A673 (cell line): ENCODE measurements around the gene PSMG1.

ENCODE experiments used
- CTCF ChIP-seq: fragments of 300-800, 200-600 bp; sonication (generic); conservative IDR thresholded peaks from 2 replicates; pipeline ENCODE4 v1.5.1; 2017; ENCODE audit warnings: low read depth, mild to moderate bottlenecking, antibody characterized with exemption, low read length, moderate library complexity, mixed read lengths
- EZH2 ChIP-seq: fragments of 200-600 bp; sonication (generic); IDR thresholded peaks from 2 replicates; pipeline ENCODE4 v1.6.1; 2017; ENCODE audit warnings: borderline replicate concordance, low read depth, mild to moderate bottlenecking, mixed read lengths, antibody characterized with exemption, low read length; ENCODE audit not compliant: poor library complexity, severe bottlenecking

GRCh38 chr21:39168800-39169199, 14.5 kb downstream of the PSMG1 start:
- TF ChIP-seq CTCF, result no peak
- no peak for TF ChIP-seq EZH2
